Mesothelial cell of epicardium (in vitro differentiated cells): ENCODE results near the gene SNRPA. TPM values are rescaled to one million over a fixed set of nuclear protein-coding genes. Genes with fewer than 3 reads are reported as not detected.

Experiments used
- DNase-seq, 2 experiments: peaks; one replicate each; pipeline ENCODE4 v3.0.0; 2021; ENCODE audit warnings: low spot score in 2 of 2; ENCODE audit not compliant: unreplicated experiment in 2 of 2
- H3K27ac Mint-ChIP-seq: 2 replicates; pipeline ENCODE4 v1.8.0; 2021; ENCODE audit warnings: mixed read lengths
- H3K27me3 Mint-ChIP-seq: 2 replicates; pipeline ENCODE4 v1.8.0; 2021; ENCODE audit warnings: low read depth, mixed read lengths
- H3K36me3 Mint-ChIP-seq: 2 replicates; pipeline ENCODE4 v1.8.0; 2021; ENCODE audit warnings: mixed read lengths
- H3K4me1 Mint-ChIP-seq: 2 replicates; pipeline ENCODE4 v1.8.0; 2021; ENCODE audit warnings: mixed read lengths
- H3K4me3 Mint-ChIP-seq: 2 replicates; pipeline ENCODE4 v1.8.0; 2021; ENCODE audit warnings: mild to moderate bottlenecking, moderate library complexity, mixed read lengths
- H3K9me3 Mint-ChIP-seq: 2 replicates; pipeline ENCODE4 v1.8.0; 2021; ENCODE audit warnings: mixed read lengths
- total RNA-seq: library from RNA; stranded (reverse); gene quantifications from 3 replicates; pipeline ENCODE4 v1.2.1, GENCODE V29; 2021
- TF ChIP-seq, protein P1 (sequence below): fragments of 200-600 bp; sonication (generic); IDR thresholded peaks from one replicate; pipeline ENCODE4 v1.5.0; 2021; ENCODE audit warnings: antibody characterized with exemption; ENCODE audit not compliant: unreplicated experiment

Gene SNRPA
- total RNA-seq, 1 donor from 2014 or later = 109 TPM

DNA sequence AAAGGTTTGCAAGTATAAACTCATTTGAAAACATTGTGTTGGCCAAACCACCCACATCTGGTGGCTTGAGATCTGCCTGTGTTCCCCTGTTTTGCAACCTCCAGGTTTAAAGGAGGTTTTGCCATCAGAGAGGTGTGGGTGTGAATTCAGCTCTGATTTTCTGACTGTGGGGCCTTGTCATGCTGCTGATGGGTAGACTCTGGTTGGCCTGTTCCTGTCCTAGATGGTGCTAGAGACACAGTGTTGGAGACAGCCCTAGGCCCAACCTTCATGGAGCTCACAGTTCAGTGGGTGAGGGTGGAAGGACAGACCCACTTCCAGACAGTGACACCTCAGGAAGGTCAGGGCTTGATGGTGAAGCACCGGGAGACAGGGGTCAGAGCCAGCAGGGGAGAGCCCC, 34.5 kb downstream of the SNRPA start:
- no peak overlapping the region for H3K4me3 Mint-ChIP-seq
- TF ChIP-seq, protein P1, sequence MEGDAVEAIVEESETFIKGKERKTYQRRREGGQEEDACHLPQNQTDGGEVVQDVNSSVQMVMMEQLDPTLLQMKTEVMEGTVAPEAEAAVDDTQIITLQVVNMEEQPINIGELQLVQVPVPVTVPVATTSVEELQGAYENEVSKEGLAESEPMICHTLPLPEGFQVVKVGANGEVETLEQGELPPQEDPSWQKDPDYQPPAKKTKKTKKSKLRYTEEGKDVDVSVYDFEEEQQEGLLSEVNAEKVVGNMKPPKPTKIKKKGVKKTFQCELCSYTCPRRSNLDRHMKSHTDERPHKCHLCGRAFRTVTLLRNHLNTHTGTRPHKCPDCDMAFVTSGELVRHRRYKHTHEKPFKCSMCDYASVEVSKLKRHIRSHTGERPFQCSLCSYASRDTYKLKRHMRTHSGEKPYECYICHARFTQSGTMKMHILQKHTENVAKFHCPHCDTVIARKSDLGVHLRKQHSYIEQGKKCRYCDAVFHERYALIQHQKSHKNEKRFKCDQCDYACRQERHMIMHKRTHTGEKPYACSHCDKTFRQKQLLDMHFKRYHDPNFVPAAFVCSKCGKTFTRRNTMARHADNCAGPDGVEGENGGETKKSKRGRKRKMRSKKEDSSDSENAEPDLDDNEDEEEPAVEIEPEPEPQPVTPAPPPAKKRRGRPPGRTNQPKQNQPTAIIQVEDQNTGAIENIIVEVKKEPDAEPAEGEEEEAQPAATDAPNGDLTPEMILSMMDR = no peak
- DNase-seq = no peak
- H3K9me3 Mint-ChIP-seq = no peaks in the 10 kb centered on the region
- H3K27me3 Mint-ChIP-seq = no peaks in the 10 kb centered on the region
- H3K36me3 Mint-ChIP-seq = peaks cover 8% of the 10 kb centered on the region
- H3K27ac Mint-ChIP-seq = no peak overlapping the region
- no peaks in the 10 kb centered on the region for H3K4me1 Mint-ChIP-seq

- Mint-ChIP-seq H3K9me3 (no peaks in the 10 kb centered on the region), H3K27ac (no peak overlapping the region), H3K4me1 (no peaks in the 10 kb centered on the region), H3K27me3 (no peaks in the 10 kb centered on the region), H3K36me3 (peaks cover 10% of the 10 kb centered on the region), H3K4me3 (no peak overlapping the region)
- DNase-seq = no peak
- TF ChIP-seq, protein P1 = no peak
Observed at GRCh38 chr19:40786060-40787037, 35.3 kb downstream of the SNRPA start.

GRCh38 chr19:40791349-40791748, 40.3 kb downstream of the SNRPA start:
- Mint-ChIP-seq H3K4me1 (no peaks in the 10 kb centered on the region), H3K4me3 (no peak overlapping the region), H3K36me3 (peaks cover 12% of the 10 kb centered on the region), H3K27ac (no peak overlapping the region), H3K9me3 (no peaks in the 10 kb centered on the region), H3K27me3 (no peaks in the 10 kb centered on the region)
- TF ChIP-seq, protein P1 = no peak
- DNase-seq = no peak

GRCh38 chr19:40791996-40792395, 41.0 kb downstream of the SNRPA start:
- no peak for DNase-seq
- H3K9me3 Mint-ChIP-seq = no peaks in the 10 kb centered on the region
- H3K27me3 Mint-ChIP-seq = no peaks in the 10 kb centered on the region
- no peaks in the 10 kb centered on the region for H3K4me1 Mint-ChIP-seq
- TF ChIP-seq, protein P1 = no peak
- H3K4me3 Mint-ChIP-seq = no peak overlapping the region
- peaks cover 12% of the 10 kb centered on the region for H3K36me3 Mint-ChIP-seq
- H3K27ac Mint-ChIP-seq = no peak overlapping the region

GRCh38 chr19:40797166-40797962, 46.4 kb downstream of the SNRPA start:
- Mint-ChIP-seq H3K9me3 (no peaks in the 10 kb centered on the region), H3K27me3 (no peaks in the 10 kb centered on the region), H3K36me3 (peaks cover 1% of the 10 kb centered on the region), H3K27ac (peak overlapping the region; percentile 99), H3K4me3 (peak overlapping the region; percentile 85), H3K4me1 (peaks cover 24% of the 10 kb centered on the region)
- DNase-seq = no peak
- TF ChIP-seq, protein P1 = no peak
